NCI-H446 (cell line): ENCODE data around the gene PRDM16.
"Not testable (repeated sequence)": the region's sequence is repeated elsewhere in the genome, so short reads cannot be mapped to it uniquely, and the experiment has no call there.

Experiments
- DNase-seq, 2 experiments: peaks; one replicate each; lab custom pipeline; 2025; lab: John Stamatoyannopoulos, UW

Gene PRDM16

DNA sequence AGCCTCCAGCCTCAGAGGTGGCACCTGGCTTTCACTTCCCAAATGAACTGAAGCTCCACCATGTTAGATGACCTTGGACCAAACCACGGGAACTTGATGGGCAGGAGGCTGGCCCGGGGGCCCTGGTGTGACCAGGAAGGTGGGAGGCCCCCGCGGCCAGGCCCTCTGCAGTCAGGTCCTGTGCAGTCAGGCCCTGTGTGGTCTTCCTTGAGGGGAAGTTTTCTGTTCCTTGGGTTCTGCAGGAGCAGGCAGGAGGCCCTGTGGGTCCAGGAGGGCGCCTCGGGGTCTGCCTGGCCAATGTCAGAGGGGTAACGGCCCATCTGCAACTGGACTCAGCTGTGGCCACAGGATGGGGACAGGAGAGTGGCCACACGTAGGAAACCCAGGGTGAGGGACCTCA lies 13.0 kb downstream of the PRDM16 start:
- no peak for DNase-seq

DNA sequence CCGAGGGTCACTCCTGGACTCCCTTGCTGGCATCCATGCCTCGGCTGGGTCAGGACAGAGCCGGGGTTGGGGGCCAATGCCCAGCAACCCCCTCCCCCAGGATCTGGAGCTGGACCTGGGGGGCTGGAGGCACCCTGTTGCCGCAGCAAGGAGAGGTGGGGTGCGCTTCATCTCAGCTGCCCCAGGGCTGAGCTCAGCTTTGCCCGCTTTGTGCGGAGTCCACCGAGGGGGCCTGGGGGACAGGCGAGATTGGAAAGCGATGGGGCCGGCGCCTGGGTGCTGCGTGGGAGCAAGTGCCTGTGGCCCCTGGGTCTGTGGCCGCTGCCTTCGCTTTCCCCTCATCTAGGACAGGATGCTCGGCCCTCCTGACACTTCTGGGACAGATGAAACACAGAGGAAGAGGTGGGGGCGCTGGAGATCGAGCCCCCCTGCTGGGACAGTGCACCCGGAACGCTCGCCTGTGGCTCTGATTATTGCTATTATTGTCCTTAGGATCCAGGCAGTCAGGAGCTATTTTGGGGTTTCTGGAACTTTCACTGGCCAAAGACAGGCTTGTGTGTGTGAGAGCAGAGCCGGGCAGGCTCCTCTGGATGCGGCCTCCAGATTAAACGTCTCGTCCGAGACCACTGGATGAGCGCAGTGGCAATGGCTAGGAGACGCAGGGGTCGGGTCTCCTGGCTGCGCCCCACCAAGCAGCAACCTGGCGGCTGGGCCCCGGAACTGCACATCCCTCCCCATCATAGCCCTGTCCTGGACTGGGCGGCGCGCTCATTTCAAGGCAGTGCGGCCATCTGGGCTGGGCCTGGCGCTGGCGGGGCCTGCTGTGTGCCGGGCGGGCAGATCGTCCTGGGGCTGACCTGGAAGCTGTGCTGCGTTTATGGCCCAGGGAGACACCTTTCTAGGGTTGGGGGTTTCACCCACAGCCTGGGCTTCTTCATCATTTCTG lies 13.8 kb downstream of the PRDM16 start:
- no peak for DNase-seq

DNA sequence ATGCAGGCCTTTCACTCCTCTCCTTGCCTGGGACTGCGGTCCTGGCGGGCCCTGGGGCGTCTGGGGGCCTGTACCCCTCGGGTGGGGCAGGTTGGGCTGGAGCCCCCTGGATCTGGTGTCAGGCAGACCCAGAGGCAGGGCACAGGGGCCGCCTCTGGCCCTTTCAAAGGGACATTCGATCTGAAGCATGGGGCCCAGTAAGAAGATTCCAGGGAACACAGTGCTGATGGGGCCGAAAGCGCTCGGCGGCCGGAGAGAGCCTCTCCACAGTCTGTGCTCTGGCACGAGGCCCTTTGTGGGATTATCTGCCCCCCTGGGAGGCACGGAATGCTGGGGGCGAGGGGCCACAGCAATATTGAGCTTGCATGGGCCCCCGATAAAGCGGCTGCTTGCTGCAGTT lies 15.2 kb downstream of the PRDM16 start:
- no peak for DNase-seq

DNA sequence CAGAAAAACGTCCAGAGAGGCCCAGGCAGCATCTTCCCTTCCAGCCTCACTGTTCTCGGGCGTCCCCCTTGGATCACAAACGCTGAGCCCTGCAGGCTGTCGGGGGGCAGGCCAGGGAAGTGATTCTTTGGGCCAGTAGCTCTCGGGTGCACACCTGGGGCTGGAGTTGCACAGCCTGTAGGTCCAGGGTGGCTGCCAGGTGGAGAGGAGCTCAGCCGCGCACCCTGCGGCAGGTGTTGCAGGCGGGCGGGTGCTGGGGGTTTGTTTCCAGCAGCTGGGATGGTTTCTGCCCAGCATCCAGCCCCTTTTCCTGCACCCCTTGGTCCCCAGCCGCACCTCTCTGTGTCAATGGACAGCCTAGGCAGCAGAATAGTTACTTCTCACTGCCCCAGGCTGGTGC lies 15.7 kb downstream of the PRDM16 start:
- no peak for DNase-seq

DNA sequence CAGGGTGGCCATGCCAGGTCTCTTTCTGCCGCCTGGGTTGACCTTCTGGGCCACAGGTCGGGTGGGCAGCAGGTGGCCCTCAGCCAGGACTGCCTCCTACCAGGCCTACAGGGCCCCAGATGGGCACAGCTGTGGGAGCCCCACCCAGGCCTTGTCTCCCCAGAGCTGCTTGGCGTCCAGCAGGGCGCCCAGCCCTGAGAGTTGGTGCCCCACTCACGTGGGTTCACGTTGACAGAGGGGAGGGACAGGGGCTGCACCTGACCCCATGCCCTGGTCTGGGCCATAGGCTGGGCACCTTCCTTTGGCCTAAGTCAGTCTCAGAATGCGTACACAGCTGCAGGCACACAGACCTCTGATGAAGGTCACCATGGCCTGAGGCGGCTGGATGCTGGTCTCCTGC lies 16.7 kb downstream of the PRDM16 start:
- no peak for DNase-seq

DNA sequence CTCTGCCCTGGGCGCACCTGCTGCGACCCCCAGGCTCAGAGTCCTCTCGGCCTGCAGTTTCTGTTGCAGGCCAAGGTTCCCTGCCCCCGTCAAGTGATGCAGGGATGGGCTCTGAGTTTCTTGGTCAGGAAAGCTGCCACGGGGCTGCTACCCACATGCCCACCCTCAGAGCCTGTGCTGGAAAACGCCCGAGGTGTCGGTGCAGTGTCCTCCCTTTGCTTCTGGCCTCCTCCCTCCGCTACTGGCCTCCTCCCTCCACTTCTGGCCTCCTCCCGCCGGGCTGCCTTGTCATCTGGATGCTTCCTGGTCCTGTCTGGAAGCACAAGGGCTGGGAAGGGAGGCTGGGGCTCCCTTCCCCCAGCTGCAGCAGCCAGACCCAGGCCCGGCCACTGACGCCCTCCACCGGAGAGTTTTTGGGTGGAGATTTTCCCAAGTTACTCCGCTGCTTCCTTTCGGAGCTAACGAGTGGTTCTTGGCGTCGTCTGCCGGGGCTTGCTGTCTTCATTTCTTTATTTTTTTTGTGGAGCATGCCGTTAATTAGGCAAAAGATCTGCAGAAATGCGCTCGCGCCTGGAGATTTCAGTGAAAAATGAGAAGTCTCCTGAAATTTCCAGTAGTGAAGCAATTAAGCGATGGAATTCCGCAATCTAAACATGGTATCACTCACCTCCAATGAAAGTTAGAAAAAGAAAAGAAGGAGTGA lies 17.4 kb downstream of the PRDM16 start:
- DNase-seq: no peak

DNA sequence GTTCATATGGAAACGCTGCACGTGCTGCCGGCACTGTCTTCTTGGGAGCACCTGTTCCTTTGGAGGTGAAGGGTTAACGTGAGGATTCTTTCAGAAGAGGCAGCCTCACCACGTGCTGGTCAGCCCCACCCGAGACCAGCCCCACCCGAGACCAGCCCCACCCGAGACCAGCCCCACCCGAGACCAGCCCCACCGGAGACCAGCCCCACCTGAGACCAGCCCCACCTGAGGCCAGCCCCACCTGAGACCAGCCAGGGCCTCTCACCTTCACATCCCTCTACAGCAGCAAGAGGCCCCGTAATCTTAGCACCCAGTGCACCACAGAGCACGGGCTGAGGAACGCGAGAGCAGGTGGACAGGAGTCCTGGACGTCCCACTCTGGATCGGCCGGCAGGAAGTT lies 18.0 kb downstream of the PRDM16 start:
- no peak for DNase-seq

DNA sequence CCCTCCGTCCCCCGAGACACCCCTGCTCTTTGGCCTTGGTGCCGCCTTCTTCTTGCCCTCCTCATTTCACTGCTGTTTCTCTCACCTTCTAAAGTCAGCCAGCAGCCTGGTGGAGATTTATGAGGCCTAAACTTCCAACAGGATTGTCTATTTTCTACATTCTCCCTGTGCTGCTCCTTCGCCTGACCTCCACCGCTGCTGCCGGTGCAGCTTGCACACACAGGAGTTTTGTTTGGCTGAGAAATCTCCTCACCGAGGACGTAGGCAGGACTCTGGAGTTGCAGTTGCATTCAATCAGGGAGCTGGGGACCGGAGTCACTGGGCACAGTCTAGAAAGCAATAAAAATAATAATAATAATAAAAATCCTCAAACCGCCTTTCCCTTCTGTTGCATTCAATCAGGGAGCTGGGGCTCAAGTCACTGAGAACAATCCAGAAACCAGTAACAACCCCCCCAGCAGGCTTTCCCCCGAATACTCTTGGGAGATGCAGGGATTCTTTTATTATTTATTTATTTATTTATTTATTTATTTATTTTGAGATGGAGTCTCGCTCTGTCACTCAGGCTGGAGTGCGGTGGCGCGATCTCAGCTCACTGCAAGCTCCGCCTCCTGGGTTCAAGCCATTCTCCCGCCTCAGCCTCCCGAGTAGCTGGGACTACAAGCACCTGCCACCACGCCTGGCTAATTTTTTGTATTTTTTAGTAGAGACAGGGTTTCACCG lies 19.1 kb downstream of the PRDM16 start:
- DNase-seq: not testable (repeated sequence)

DNA sequence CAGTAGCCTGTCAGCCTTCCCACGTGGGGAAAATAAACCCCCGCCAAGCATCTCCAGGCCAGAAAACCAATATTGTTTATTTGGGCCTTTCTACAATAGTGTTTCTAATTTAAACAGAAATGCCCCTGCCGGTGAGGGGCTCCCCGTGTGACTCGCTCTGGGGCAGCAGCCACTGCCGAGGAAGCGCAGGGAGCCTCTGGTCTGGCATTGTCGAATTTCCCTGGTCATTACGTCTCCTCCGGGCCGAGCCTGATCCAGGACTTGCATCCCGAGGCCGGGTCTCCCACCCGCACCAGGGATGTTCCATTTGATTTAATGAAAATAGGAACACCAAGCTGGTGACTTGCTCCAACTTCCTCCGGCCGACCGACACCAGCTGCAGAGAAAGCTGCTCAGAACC lies 20.5 kb downstream of the PRDM16 start:
- DNase-seq: no peak

DNA sequence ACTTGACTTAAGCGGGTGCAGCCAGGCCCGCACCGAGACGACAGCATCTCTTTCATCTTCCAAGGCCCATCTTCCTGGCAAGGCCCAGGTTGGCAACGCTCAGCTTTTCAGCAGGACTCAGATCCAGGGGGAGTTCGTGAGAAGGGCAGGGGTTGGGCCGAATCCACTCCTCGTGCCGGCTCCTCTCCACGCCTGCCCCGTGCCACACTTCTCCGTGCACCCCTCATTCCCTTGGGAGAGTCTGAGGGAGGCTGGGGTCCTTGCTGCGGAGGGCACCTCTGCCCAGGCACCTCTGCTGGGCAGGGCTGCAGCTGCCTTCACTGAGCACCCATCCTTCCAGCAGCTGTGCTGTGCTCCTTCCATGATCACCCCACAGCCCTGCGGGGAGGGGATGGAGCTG lies 22.3 kb downstream of the PRDM16 start:
- DNase-seq: no peak

DNA sequence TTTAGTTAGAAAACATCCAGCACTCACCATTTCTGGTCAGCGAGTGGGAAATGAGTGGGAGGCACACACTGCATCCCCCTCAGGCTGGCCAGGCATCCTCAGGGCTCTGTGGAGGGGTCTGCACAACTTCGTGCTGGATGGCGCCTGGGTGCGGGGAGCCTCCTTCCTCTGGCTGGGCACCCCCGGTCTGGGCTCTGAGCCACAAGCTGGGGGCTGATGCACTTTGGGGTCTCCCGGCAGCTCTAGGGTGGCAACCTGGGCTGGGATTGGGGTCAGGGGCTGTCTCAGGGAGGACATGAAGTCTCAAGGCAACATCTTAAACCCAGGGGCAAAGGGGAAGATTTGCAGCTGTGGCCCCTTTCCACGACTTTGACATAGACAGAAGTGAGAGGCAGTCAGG lies 23.5 kb downstream of the PRDM16 start:
- no peak for DNase-seq

DNA sequence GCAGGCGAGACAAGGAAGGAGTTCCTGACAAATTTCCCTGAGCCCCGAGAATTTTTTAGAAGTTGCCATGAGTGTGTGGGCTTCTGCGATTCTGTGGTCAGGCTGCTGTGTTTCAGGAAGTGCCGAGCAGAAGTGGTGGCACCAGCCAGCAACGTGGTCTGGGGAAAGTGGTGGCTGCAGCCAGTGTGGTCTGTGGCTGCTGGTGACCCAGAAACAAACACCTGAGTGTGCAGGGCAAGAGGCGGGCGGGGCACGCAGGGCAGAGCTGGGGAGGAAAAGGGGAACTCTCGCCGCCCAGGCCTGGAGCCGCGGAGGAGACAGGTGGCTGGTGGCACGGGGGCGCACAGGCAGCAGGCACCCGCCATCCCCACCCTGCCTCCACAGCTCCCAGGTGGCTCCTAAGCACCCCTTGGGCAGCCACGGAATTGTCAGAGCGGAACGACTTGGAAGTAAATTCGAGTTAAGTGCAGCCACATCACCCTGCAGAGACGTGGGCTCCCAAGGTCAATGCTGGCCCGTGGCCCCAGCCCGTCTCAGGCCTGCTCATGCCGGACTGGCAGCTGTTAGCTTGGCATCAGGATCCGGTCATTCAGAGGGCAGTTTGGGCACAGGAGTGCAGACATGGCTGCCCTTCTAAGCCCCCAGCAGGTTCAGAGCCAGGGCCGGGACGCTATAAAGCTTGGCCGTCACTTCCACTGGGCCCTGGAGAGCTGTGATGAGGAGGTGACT lies 25.1 kb downstream of the PRDM16 start:
- no peak for DNase-seq

DNA sequence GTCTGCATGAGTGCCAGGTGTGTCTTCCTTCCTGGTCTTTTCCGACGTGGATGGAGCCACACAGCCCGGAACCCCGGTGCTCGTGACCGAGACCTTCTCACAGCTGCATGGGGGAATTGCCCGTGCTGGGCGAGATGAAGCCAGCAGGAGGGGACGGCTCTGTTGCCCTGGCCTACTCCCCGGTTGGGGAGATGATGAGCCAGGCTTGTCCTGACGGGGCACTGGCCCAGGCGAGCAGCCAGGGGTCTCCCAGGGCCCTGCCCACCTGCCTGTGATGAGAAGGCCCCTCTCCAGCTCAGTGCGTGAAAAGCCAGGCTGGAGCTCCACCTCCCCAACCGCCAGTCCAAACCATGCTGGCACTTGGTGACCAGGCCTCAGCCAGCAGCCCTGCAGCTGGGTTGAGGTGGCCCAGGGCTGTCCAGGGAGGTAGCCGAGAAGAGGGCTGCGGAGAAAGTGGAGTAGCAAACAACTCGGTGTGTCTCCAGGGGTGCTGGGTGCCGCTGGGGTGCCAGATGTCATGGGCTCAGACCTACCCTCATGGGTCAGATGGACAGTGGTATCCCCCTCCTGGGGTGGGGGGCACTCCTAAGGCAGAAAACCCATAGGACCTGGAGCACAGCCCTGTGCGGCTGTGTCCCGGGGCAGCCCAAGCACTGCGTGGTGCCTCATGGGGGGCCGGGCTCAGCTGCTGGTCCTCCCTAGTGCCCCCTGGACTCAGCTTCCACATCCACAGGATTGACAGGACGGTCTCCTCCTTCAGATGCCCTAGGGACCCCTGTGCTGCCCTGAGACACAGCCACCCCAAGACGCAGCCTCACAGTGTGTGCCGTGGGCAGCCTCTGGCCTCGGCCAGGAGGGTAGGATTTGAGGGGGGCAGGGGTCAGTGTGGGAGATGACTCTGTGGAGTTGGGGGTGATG lies 26.1 kb downstream of the PRDM16 start:
- no peak for DNase-seq

DNA sequence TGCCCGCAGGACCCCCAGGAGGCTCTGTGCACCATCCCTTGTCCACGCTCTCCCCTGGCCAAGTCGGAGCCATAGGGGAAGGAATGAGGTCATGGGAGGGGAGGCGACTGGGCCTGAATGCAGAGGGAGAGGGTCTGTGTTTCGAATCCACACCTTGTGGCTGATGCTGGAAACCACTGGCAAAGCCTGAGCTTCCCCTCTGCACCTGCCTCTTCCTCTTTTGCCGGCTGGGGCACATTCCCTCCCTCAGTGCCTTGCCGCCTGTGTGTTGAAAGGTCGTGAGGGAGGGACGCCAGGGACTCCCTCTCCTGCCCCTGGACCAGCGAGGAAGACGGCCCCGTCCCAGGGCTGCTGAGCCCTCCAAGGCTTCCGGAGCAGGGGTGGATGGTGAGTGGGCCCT lies 27.3 kb downstream of the PRDM16 start:
- no peak for DNase-seq

DNA sequence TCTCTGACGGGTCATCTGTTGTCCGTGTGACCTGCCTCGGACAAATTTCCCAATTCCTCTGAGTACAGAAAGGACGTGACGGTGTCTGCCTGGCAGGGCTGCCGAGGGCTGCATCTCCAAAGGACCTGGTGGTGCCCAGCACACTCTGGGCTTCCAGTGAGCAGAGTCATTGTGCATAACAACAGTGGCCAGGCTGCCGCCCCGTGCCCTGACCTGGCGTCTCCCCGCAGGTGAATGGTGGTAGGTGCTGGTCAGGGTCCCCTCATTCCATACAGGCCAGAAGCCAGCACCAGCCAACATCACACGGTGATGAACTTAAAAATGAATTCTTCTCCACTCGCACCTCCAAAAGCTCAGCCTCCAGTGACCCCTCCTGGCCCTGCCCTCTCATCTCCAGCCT lies 28.2 kb downstream of the PRDM16 start:
- DNase-seq: no peak

DNA sequence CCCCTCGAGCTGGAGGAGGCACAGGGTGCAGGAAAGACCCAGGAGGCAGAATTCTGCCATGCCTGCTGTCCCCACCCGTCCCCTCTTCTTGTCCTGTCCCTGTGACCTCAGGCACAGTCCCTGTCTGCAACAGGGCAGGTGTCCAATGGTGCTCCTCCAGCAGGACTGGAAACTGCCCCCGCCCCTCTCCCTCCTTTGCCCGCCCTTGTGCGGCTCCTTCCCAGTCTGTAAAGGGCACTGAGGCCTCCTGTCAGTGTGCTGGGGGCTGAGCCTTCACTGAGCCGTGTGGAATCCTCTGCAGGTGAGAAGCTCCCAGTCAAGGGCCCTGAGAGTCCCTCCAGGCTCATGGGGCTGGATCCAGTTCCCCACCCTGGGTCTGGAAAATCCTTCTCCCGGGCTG lies 28.9 kb downstream of the PRDM16 start:
- no peak for DNase-seq

DNA sequence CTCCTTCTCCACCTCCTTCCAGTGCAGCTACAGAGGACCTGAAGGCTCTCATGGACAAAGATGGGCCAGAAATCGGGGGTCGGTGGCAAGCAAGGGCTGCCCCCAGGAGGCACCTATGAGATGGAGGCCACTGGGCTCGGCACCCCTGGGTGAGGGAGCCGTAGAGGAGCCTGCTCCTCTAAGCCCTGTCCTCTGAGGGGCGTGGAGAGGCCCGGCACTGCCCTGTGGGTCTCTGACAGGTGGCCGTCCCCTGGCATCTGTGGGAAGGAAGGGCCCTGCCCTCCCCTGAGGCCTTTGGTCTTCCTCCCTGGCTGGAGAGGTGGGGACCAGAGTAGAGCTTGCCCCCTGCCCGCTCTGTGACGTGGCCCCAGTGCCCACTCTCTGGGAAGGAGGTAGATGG lies 30.9 kb downstream of the PRDM16 start:
- no peak for DNase-seq

DNA sequence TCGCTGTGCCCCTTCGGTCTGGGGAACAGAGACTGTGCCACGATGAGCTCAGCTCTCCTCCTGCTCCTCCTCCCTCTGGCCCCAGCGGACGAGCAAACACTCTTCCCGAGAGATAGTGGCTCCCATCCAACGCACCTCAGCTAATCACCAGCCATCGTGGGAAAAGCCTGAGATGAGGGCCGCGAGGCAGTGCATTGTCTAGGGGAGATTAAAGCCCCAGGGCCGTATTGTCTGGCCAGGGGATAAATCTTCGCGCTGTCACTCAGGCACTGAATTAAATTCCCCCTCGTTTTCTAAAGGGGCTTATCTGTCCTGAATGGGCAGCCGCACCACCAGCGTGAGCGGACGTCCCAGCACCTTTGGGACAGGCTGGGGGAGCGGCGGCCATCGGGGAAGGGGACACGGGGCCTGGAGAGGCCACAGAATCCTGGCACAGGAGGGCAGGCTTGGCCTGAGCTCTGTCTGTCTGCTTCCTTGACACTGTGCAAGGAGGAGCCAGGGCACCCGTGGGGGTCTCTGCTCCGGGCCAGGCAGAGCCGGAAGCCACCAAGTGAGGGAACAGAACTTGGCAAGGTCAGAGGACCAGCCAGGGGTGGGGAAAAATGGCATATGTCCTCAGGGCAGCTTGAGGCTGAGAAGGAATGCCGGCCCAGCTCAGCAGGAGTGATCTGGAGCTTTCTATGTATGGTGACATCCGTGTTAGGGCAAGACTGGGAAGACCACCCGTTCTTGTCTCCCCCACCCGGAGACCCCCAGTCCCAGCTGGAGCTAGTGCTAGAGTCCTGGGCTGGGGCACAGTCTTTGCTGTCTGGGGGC lies 32.3 kb downstream of the PRDM16 start:
- DNase-seq: no peak

DNA sequence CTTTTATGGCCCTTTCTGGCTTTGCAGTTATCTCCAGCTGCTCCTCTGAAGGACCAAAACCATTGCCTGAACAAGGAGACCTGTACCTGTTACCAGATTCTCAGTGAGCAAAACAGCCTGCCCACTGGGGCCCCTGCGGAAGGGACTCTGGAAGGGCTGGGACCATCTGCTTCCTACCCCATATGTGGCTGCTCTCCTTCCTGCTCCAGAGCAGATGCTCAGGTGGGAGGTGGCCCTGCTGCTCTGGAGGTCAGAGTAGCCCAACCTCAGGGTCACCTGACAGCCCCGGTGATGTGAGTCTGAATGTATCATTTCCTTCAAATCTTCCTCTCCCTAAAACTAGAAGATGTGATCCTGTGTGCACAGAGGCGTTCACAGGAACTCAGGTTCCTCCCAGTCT lies 33.6 kb downstream of the PRDM16 start:
- DNase-seq: no peak
